ENCODE results near the gene TIGAR. TPM values are rescaled to one million over a fixed set of nuclear protein-coding genes. Genes with fewer than 3 reads are reported as not detected.
A peak's percentile ranks its signal among the peaks of the same experiment; 100 is the strongest.

Gene TIGAR
- total RNA-seq, 1 donor from 2014 or later, result 13.6 TPM

DNA sequence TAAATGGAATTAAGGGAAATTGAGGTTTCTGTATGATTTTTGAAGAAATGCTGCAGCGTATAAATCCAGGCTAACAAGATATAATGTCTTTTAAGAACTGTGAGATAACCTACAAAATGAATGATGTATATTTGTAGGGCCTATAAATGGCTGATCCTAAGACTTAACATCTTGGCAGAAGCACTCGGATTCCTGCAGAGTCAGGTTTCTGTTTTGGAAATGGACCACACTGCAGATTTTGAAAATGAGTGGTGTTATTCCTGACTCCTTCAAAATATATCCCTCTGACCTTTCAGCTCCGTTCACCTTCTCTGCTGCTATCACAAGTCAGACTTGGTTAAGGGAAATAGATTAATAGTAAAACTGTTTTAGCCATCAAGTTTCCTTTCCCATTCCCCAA is 5.0 kb downstream of the TIGAR start:
- TF ChIP-seq, protein P1, sequence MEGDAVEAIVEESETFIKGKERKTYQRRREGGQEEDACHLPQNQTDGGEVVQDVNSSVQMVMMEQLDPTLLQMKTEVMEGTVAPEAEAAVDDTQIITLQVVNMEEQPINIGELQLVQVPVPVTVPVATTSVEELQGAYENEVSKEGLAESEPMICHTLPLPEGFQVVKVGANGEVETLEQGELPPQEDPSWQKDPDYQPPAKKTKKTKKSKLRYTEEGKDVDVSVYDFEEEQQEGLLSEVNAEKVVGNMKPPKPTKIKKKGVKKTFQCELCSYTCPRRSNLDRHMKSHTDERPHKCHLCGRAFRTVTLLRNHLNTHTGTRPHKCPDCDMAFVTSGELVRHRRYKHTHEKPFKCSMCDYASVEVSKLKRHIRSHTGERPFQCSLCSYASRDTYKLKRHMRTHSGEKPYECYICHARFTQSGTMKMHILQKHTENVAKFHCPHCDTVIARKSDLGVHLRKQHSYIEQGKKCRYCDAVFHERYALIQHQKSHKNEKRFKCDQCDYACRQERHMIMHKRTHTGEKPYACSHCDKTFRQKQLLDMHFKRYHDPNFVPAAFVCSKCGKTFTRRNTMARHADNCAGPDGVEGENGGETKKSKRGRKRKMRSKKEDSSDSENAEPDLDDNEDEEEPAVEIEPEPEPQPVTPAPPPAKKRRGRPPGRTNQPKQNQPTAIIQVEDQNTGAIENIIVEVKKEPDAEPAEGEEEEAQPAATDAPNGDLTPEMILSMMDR (IDR thresholded peaks at IDR 0.05; ENCODE audit: borderline replicate concordance), result no peak
- DNase-seq, result no peak
- no peak overlapping the region for H3K4me3 ChIP-seq
- no peaks in the 10 kb centered on the region for H3K9me3 ChIP-seq (replicated peaks)
- H3K4me1 ChIP-seq, result peaks cover 40% of the 10 kb centered on the region
- intact Hi-C loops (cut with micrococcal nuclease), result no loop called here
- peak overlapping the region; percentile 56 for H3K27ac ChIP-seq (replicated peaks)
- H3K36me3 ChIP-seq, result peaks cover 4% of the 10 kb centered on the region
- no peaks in the 10 kb centered on the region for H3K27me3 ChIP-seq (ENCODE audit: low read depth)

DNA sequence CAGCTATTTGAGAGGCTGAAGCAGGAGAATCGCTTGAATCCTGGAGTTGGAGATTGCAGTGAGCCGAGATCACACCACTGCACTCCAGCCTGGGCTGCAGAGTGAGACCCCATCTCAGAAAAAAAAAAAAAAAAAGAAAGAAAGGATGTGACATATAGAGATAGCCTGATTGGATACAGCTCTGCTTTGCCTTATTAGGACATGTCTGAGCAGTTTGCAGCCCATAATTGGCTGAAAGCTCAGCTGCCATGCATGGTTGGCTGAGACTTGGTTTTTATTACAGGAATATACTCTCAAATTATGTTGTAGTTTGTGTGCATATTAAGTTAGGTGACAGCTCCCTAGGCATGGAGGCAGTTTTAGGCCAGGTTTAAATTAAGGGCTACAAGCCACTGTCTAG is 6.3 kb downstream of the TIGAR start:
- DNase-seq, result no peak
- Histone ChIP-seq H3K4me3 (no peak overlapping the region), H3K27ac (replicated peaks) (no peak overlapping the region), H3K36me3 (peaks cover 4% of the 10 kb centered on the region), H3K4me1 (peaks cover 33% of the 10 kb centered on the region), H3K9me3 (replicated peaks) (no peaks in the 10 kb centered on the region), H3K27me3 (ENCODE audit: low read depth) (no peaks in the 10 kb centered on the region)
- TF ChIP-seq, protein P1 (IDR thresholded peaks at IDR 0.05; ENCODE audit: borderline replicate concordance), result no peak
- intact Hi-C loops (cut with micrococcal nuclease), result no loop called here

DNA sequence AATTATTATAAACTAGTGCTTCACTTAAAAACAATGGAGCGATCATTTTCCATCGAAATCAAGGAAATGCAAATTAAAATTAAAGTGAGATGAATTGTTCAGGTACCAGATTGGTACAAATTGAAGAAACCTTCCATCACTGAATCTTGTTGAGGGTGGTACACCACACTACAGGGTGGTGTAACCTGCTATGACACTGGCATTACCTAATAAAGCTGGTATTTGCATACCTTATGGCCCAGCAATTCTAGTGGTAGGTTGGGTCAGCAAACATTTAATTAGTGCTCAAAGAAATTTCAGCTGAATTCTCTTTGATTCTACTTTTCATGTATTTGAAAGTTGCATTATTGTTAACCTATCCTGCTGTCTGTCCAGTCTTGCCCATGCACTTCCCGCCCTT is 9.2 kb downstream of the TIGAR start:
- TF ChIP-seq, protein P1 (IDR thresholded peaks at IDR 0.05; ENCODE audit: borderline replicate concordance), result no peak
- DNase-seq, result no peak
- no peaks in the 10 kb centered on the region for H3K9me3 ChIP-seq (replicated peaks)
- peaks cover 19% of the 10 kb centered on the region for H3K4me1 ChIP-seq
- H3K27me3 ChIP-seq (ENCODE audit: low read depth), result no peaks in the 10 kb centered on the region
- intact Hi-C loops (cut with micrococcal nuclease), result no loop called here
- H3K27ac ChIP-seq (replicated peaks), result no peak overlapping the region
- no peak overlapping the region for H3K4me3 ChIP-seq
- H3K36me3 ChIP-seq, result peaks cover 19% of the 10 kb centered on the region

DNA sequence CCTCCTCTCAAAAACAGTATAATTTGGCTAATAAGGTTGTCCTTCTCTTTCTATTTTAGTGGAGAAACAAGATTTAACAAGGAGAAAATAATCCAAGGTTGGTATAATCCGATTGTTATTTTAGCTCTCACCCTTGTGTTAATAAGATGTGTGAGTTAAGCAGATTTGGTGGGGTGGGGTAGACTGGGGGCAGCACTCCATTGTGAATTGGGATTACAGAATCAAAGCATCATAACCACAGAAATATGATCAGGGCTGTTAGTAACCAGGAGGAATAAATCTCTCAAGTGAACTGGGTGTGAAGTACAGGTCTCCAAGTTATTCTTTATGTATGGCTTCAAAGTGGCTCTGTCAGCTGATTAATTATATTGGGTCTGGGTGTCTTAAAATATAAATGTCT is 10.2 kb downstream of the TIGAR start:
- H3K27ac ChIP-seq (replicated peaks), result no peak overlapping the region
- H3K36me3 ChIP-seq, result peaks cover 19% of the 10 kb centered on the region
- peaks cover 12% of the 10 kb centered on the region for H3K4me1 ChIP-seq
- TF ChIP-seq, protein P1 (IDR thresholded peaks at IDR 0.05; ENCODE audit: borderline replicate concordance), result no peak
- no peaks in the 10 kb centered on the region for H3K9me3 ChIP-seq (replicated peaks)
- intact Hi-C loops (cut with micrococcal nuclease), result no loop called here
- H3K4me3 ChIP-seq, result no peak overlapping the region
- no peaks in the 10 kb centered on the region for H3K27me3 ChIP-seq (ENCODE audit: low read depth)
- no peak for DNase-seq

DNA sequence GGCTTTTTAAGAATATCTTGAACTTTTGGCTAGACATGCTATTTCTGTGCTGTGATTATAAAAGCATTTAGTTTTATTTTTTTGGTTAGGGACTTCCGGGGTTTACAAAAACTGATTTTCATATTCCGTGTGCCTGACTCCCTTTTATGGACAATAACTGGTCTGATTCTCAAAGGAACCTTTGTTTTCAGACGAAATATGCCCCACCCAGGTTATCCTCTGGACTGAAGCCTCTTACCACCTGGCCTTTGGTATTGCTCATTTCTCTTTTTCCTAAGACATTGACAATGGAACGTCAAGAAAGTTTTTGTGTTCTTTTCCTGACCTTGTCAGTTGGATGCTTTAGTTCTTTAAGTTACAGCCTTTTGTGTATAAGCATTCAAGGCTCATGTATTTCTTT is 10.8 kb downstream of the TIGAR start:
- no peak overlapping the region for H3K27ac ChIP-seq (replicated peaks)
- peaks cover 23% of the 10 kb centered on the region for H3K36me3 ChIP-seq
- peaks cover 8% of the 10 kb centered on the region for H3K4me1 ChIP-seq
- H3K4me3 ChIP-seq, result no peak overlapping the region
- DNase-seq, result no peak
- H3K9me3 ChIP-seq (replicated peaks), result no peaks in the 10 kb centered on the region
- H3K27me3 ChIP-seq (ENCODE audit: low read depth), result no peaks in the 10 kb centered on the region
- TF ChIP-seq, protein P1 (IDR thresholded peaks at IDR 0.05; ENCODE audit: borderline replicate concordance), result no peak
- intact Hi-C loops (cut with micrococcal nuclease), result no loop called here

DNA sequence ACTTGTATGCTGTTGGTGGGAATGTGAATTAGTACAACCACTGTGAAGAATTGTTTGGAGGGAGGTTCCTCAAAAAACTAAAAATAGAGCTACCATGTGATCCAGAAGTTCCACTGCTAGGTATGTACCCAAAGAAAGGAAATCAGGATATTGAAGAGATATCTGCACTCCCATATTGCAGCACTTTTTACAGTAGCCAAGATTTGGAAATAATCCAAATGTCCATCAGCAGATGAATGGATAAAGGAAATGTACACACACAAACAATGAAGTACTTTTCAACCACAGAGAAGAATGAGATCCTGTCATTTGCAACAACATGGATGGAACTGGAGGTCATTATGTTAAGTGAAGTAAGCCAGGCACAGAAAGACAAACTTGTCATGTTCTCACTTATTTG is 25.9 kb downstream of the TIGAR start:
- TF ChIP-seq, protein P1 (IDR thresholded peaks at IDR 0.05; ENCODE audit: borderline replicate concordance), result no peak
- intact Hi-C loops (cut with micrococcal nuclease), result no loop called here

More for the DNA sequence above, 25.9 kb downstream of the TIGAR start:
- peaks cover 24% of the 10 kb centered on the region for H3K36me3 ChIP-seq
- H3K9me3 ChIP-seq (replicated peaks), result no peaks in the 10 kb centered on the region
- H3K4me3 ChIP-seq, result no peak overlapping the region
- no peak overlapping the region for H3K27ac ChIP-seq (replicated peaks)
- DNase-seq, result no peak
- no peaks in the 10 kb centered on the region for H3K4me1 ChIP-seq
- H3K27me3 ChIP-seq (ENCODE audit: low read depth), result no peaks in the 10 kb centered on the region

Measured in left ventricle myocardium inferior (tissue), 1 donor.